ENCODE data around the gene NUMA1. TPM values are rescaled to one million over a fixed set of nuclear protein-coding genes. Genes with fewer than 3 reads are reported as not detected.

NUMA1 gene
- total RNA-seq, 1 donor from 2014 or later = 116 TPM

- no peak for TF ChIP-seq CTCF (conservative IDR thresholded peaks at IDR 0.05; ENCODE audit: low read depth, low read length)
- no peak for DNase-seq (ENCODE audit: low read depth)
Observed at GRCh38 chr11:72002841-72003775, 77.2 kb downstream of the NUMA1 start.

GRCh38 chr11:72001834-72002591 is 78.3 kb downstream of the NUMA1 start:
- TF ChIP-seq CTCF (conservative IDR thresholded peaks at IDR 0.05; ENCODE audit: low read depth, low read length) = no peak
- H3K4me3 ChIP-seq (ENCODE audit: low read depth, low read length) = no peak overlapping the region
- no peak for DNase-seq (ENCODE audit: low read depth)

More at GRCh38 chr11:72002841-72003775, 77.2 kb downstream of the NUMA1 start:
- no peak overlapping the region for H3K4me3 ChIP-seq (ENCODE audit: low read depth, low read length)

GRCh38 chr11:72001285-72001684 is 79.1 kb downstream of the NUMA1 start:
- TF ChIP-seq CTCF (conservative IDR thresholded peaks at IDR 0.05; ENCODE audit: low read depth, low read length) = no peak
- DNase-seq (ENCODE audit: low read depth) = no peak
- no peak overlapping the region for H3K4me3 ChIP-seq (ENCODE audit: low read depth, low read length)

GRCh38 chr11:72000202-72000867 is 80.0 kb downstream of the NUMA1 start:
- DNase-seq (ENCODE audit: low read depth) = no peak
- H3K4me3 ChIP-seq (ENCODE audit: low read depth, low read length) = no peak overlapping the region
- no peak for TF ChIP-seq CTCF (conservative IDR thresholded peaks at IDR 0.05; ENCODE audit: low read depth, low read length)

- no peak for DNase-seq (ENCODE audit: low read depth)
- no peak for TF ChIP-seq CTCF (conservative IDR thresholded peaks at IDR 0.05; ENCODE audit: low read depth, low read length)
- no peak overlapping the region for H3K4me3 ChIP-seq (ENCODE audit: low read depth, low read length)
Observed at GRCh38 chr11:71999798-72000197, 80.5 kb downstream of the NUMA1 start.

GRCh38 chr11:71999362-71999761 is 81.0 kb downstream of the NUMA1 start:
- DNase-seq (ENCODE audit: low read depth) = no peak
- H3K4me3 ChIP-seq (ENCODE audit: low read depth, low read length) = no peak overlapping the region
- TF ChIP-seq CTCF (conservative IDR thresholded peaks at IDR 0.05; ENCODE audit: low read depth, low read length) = no peak

All from epithelial cell of proximal tubule (primary cell).